NT2/D1 (cell line): Measurements from ENCODE around the gene ARPC2.
A peak's percentile ranks its signal among the peaks of the same experiment; 100 is the strongest.

Source experiments
- SUZ12 ChIP-seq: IDR thresholded peaks from 2 replicates; pipeline ENCODE4 v1.6.1; 2011; ENCODE audit not compliant: insufficient read length, insufficient read depth; ENCODE audit errors: extremely low read depth
- YY1 ChIP-seq: IDR thresholded peaks from 2 replicates; pipeline ENCODE4 v1.6.1; 2011; ENCODE audit not compliant: insufficient read length, insufficient read depth
- ZNF274 ChIP-seq: IDR thresholded peaks from 2 replicates; pipeline ENCODE4 v1.6.1; 2011; ENCODE audit warnings: mild to moderate bottlenecking, low read depth, low read length

DNA sequence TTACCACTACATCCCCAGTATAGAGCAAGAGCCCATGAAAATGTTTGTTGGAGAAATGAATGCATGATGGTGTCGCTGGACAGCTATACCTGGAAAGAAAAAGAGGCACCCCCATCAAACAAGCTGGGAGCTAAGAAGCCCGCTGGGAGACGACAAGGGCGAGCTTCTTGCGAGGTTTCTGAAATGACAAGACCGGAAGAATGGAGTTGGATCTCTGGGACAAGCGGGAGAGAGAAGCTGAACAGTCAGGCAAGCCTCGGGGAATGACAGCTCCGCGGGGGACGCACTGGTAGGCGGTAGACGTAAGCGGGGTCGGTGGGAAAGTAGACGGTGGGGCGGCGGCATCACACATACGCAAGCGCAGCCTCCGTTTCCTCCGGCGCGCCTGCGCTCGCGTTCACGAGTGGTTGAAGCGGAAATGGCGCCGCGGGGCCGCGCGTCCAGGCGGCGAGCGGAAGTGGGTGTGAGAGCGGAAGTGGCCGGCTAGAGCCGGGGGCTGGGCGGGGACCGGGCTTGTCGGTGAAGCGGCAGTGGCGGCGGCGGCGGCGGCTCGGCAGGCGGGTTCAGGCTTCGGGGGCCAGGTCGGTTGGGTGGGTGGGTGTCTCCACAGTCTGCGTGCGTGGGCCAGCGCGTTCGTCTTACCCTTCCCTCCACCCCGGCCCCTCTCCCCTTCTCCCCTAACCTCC, at the start of gene ARPC2:
- TF ChIP-seq SUZ12: no peak
- no peak for TF ChIP-seq ZNF274
- TF ChIP-seq YY1: peak; percentile 46
